GM12892 (cell line): Measurements from ENCODE around the gene SYNGAP1.
"Not testable (repeated sequence)": the region's sequence is repeated elsewhere in the genome, so short reads cannot be mapped to it uniquely, and the experiment has no call there.

Source experiments
- POLR2A ChIP-seq: IDR thresholded peaks from 2 replicates; pipeline ENCODE4 v1.6.1; 2011; ENCODE audit warnings: low read depth, low read length, control low read depth
- POLR2AphosphoS5 ChIP-seq: IDR thresholded peaks from 2 replicates; pipeline ENCODE4 v1.6.1; 2011; ENCODE audit warnings: low read depth, low read length, control low read depth
- TAF1 ChIP-seq: IDR thresholded peaks from 2 replicates; pipeline ENCODE4 v1.6.1; 2011; ENCODE audit warnings: low read depth, mild to moderate bottlenecking, control low read depth, low read length, borderline replicate concordance

DNA sequence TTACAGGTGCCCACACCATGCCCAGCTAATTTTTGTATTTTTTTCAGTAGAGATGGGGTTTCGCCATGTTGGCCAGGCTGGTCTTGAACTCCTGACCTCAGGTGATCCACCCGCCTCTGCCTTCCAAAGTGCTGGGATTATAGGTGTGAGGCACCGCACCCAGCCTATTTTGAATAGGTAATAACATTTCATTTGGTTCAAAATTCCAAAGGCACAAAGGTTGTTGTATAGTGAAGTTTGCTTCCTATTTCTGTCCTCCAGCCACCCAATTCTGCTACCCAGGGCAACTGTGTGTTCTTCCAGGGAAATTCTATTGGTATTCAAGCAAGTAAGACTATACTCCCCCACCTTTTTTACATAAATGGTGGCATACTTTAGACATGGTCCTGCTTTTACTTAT, 21.3 kb upstream of the SYNGAP1 start:
- not testable (repeated sequence) for TF ChIP-seq TAF1, POLR2A, POLR2AphosphoS5
